HT1080 (cell line): ENCODE results near the gene AKR7A3. TPM values are rescaled to one million over a fixed set of nuclear protein-coding genes. Genes with fewer than 3 reads are reported as not detected.
"Not testable (repeated sequence)": the region's sequence is repeated elsewhere in the genome, so short reads cannot be mapped to it uniquely, and the experiment has no call there.

Experiments
- DNase-seq: peaks from one replicate; pipeline ENCODE4 v3.0.0-alpha.2; 2015; ENCODE audit warnings: low read depth
- polyA plus RNA-seq, 2 experiments: library from polyadenylated mRNA; depleted of rRNA; stranded (reverse); fragments of >200 nt; gene quantifications; 2 replicates each; pipeline ENCODE4 v1.2.3, GENCODE V29; 2015
- total RNA-seq: library from RNA; depleted of rRNA; stranded (reverse); fragments of >200 nt; shearing (Covaris generic); gene quantifications from 2 replicates; pipeline ENCODE4 v1.2.3, GENCODE V29; 2014; rRNA removed

The AKR7A3 gene
- 0.07 and 0.23 TPM in 2 replicates for total RNA-seq
- polyA plus RNA-seq (2015; cell fraction: cytosol; rRNA removed), result 0.05 and 0.17 TPM in 2 replicates
- 2.0 and 3.1 TPM in 2 replicates for polyA plus RNA-seq (2015; cell fraction: nucleus; rRNA removed)

GRCh38 chr1:19288324-19289241 lies at the start of gene AKR7A3:
TSS of gene AKR7A3 (minus strand) at chr1:19288770. CDS start at chr1:19288709, 61 bp downstream.
- not testable (repeated sequence) for DNase-seq

- no peak for DNase-seq
These were observed 49.8 kb upstream of the AKR7A3 start for GRCh38 chr1:19338323-19338762.

- DNase-seq, result peak; percentile 27
These were observed 48.7 kb upstream of the AKR7A3 start for GRCh38 chr1:19337289-19337688.

GRCh38 chr1:19336543-19336942 lies 48.0 kb upstream of the AKR7A3 start:
- DNase-seq, result peak; percentile 58

GRCh38 chr1:19333587-19334354 lies 45.2 kb upstream of the AKR7A3 start:
- DNase-seq, result no peak

- DNase-seq, result no peak
These were observed 44.3 kb upstream of the AKR7A3 start for GRCh38 chr1:19332832-19333231.

GRCh38 chr1:19331262-19331878 lies 42.8 kb upstream of the AKR7A3 start:
- no peak for DNase-seq

GRCh38 chr1:19330449-19331135 lies 42.0 kb upstream of the AKR7A3 start:
- no peak for DNase-seq

GRCh38 chr1:19329611-19330010 lies 41.0 kb upstream of the AKR7A3 start:
- DNase-seq, result no peak

GRCh38 chr1:19329188-19329587 lies 40.6 kb upstream of the AKR7A3 start:
- DNase-seq, result no peak

GRCh38 chr1:19328486-19328885 lies 39.9 kb upstream of the AKR7A3 start:
- DNase-seq, result no peak

- no peak for DNase-seq
These were observed 39.2 kb upstream of the AKR7A3 start for GRCh38 chr1:19327736-19328135.

GRCh38 chr1:19327301-19327700 lies 38.7 kb upstream of the AKR7A3 start:
- no peak for DNase-seq

GRCh38 chr1:19326748-19327065 lies 38.1 kb upstream of the AKR7A3 start:
- no peak for DNase-seq

GRCh38 chr1:19325958-19326747 lies 37.6 kb upstream of the AKR7A3 start:
- no peak for DNase-seq

GRCh38 chr1:19325368-19325957 lies 36.9 kb upstream of the AKR7A3 start:
- DNase-seq, result no peak

GRCh38 chr1:19324665-19324990 lies 36.1 kb upstream of the AKR7A3 start:
- DNase-seq, result no peak

- no peak for DNase-seq
These were observed 35.6 kb upstream of the AKR7A3 start for GRCh38 chr1:19323987-19324664.

GRCh38 chr1:19322481-19322880 lies 33.9 kb upstream of the AKR7A3 start:
- no peak for DNase-seq
